ENCODE measurements around the gene IL1RL2.

IL1RL2 gene

DNA sequence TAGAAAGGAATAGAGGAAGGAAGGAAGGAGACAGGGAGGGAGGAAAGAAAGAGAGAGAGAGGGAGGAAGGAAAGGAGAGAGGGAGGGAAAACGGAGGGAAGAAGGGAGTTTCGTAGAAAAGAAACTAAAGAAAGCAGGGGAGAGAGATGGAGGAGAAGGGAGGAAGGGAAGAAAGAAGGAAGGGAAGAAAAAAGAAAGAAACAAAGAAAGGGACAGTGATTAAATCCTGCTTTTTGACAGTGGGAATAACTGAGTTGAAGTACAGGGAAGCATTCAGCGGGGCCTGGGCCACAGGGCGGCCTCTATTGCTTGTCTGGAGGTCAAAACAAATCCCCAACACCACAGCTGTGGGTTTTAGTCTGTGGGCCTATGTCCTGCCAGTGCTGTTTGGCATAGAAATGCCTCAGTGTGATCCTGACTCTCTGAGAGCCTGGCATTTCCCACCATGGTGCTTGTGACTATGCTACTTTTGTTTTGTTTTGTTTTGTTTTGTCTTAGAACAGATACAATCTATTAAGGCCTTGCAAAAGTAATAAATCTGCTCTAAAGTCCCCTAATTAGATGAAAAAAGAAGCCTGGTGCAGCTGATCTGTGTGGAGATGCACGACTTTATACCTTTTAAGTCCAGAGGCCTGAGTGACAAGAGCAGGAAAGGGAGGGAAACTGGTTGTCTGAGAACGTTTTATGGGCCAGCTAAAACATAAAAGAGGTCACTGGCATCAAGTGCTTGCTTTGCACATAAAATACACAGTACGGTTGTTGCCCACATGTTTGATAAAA lies 40.0 kb downstream of the IL1RL2 start:
- no peak overlapping the region for H3K4me3 ChIP-seq (replicated peaks; ENCODE audit: insufficient read depth, low read length)
- no peak for TF ChIP-seq POLR2AphosphoS5 (IDR thresholded peaks at IDR 0.05; ENCODE audit: low read depth)
- peak overlapping the region; percentile 53 for H3K27ac ChIP-seq (replicated peaks)
- DNase-seq (ENCODE audit: low read depth in 1 of 2, low spot score in 1 of 2) = no peak
- H3K27me3 ChIP-seq (ENCODE audit: insufficient read depth, poor library complexity, severe bottlenecking) = no peaks in the 10 kb centered on the region

DNA sequence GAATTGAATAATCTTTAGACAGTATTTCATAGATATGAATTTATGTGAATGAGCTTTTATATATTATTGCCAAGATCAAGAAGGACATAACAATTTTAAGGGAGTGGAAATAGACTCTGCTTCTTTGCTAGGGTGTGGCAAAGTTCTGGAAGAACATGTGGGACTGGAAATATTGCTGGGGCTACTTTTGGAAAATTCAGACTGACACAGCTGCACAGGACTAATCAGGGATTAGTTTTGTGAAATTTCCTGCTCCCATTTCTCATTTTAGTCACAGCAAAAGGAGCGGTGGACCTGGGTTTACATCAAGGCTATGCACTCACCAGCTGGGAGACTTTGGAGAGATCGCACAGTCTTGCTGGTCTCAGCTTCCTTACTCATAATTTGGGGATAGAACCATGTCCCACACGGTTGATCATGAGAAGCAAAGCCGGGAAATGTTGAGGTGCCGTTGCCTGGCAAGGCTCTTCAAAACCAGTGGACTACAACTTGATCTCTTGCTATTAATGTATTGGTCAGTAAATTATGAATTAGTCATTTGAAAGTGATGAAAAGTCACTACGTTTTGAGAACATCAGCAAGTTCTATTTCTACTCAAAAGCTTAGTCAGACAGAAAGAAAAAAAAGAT lies 42.4 kb downstream of the IL1RL2 start:
- TF ChIP-seq GABPA (IDR thresholded peaks at IDR 0.05; ENCODE audit: low read depth) = no peak
- no peak for TF ChIP-seq SPI1 (IDR thresholded peaks at IDR 0.05; ENCODE audit: borderline replicate concordance, low read depth)
- TF ChIP-seq, protein P1, sequence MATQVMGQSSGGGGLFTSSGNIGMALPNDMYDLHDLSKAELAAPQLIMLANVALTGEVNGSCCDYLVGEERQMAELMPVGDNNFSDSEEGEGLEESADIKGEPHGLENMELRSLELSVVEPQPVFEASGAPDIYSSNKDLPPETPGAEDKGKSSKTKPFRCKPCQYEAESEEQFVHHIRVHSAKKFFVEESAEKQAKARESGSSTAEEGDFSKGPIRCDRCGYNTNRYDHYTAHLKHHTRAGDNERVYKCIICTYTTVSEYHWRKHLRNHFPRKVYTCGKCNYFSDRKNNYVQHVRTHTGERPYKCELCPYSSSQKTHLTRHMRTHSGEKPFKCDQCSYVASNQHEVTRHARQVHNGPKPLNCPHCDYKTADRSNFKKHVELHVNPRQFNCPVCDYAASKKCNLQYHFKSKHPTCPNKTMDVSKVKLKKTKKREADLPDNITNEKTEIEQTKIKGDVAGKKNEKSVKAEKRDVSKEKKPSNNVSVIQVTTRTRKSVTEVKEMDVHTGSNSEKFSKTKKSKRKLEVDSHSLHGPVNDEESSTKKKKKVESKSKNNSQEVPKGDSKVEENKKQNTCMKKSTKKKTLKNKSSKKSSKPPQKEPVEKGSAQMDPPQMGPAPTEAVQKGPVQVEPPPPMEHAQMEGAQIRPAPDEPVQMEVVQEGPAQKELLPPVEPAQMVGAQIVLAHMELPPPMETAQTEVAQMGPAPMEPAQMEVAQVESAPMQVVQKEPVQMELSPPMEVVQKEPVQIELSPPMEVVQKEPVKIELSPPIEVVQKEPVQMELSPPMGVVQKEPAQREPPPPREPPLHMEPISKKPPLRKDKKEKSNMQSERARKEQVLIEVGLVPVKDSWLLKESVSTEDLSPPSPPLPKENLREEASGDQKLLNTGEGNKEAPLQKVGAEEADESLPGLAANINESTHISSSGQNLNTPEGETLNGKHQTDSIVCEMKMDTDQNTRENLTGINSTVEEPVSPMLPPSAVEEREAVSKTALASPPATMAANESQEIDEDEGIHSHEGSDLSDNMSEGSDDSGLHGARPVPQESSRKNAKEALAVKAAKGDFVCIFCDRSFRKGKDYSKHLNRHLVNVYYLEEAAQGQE (IDR thresholded peaks at IDR 0.05; ENCODE audit: insufficient replicate concordance, low read depth) = no peak
- TF ChIP-seq, protein P2, sequence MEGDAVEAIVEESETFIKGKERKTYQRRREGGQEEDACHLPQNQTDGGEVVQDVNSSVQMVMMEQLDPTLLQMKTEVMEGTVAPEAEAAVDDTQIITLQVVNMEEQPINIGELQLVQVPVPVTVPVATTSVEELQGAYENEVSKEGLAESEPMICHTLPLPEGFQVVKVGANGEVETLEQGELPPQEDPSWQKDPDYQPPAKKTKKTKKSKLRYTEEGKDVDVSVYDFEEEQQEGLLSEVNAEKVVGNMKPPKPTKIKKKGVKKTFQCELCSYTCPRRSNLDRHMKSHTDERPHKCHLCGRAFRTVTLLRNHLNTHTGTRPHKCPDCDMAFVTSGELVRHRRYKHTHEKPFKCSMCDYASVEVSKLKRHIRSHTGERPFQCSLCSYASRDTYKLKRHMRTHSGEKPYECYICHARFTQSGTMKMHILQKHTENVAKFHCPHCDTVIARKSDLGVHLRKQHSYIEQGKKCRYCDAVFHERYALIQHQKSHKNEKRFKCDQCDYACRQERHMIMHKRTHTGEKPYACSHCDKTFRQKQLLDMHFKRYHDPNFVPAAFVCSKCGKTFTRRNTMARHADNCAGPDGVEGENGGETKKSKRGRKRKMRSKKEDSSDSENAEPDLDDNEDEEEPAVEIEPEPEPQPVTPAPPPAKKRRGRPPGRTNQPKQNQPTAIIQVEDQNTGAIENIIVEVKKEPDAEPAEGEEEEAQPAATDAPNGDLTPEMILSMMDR (IDR thresholded peaks at IDR 0.05; ENCODE audit: insufficient read depth, low read length) = no peak
- TF ChIP-seq POLR2AphosphoS5 (IDR thresholded peaks at IDR 0.05; ENCODE audit: low read depth) = no peak
- Histone ChIP-seq H3K27ac (replicated peaks) (no peak overlapping the region), H3K27me3 (ENCODE audit: insufficient read depth, poor library complexity, severe bottlenecking) (no peaks in the 10 kb centered on the region), H3K4me3 (replicated peaks; ENCODE audit: insufficient read depth, low read length) (no peak overlapping the region)
- DNase-seq (ENCODE audit: low read depth in 1 of 2, low spot score in 1 of 2) = no peak

DNA sequence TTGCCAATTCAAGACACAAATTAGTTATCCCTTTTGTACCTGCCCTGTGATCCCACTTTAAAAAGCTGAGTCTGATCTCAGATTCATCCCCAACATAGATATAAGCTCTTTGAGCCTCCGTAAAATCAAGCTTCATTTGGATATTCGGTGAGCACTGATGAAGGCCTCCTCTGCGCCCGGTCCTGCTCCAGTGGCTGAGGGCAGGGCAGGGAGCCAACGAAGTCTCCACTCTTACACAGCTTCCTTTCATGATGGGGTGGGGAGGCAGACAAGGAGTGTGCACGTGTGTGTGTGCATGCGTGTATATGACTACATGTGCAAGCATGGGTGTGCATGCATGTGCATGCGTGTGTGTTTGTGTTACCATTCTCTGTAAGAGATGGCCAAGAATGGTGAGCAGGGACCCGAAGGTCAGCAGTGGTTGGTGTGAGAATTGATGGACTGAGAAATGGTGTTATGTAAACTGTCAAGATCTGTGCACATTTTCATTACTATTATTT lies 43.6 kb downstream of the IL1RL2 start:
- DNase-seq (ENCODE audit: low read depth in 1 of 2, low spot score in 1 of 2) = no peak
- TF ChIP-seq, protein P2 (IDR thresholded peaks at IDR 0.05; ENCODE audit: insufficient read depth, low read length) = no peak
- TF ChIP-seq, protein P1 (IDR thresholded peaks at IDR 0.05; ENCODE audit: insufficient replicate concordance, low read depth) = no peak
- TF ChIP-seq SPI1 (IDR thresholded peaks at IDR 0.05; ENCODE audit: borderline replicate concordance, low read depth) (no peak), POLR2AphosphoS5 (IDR thresholded peaks at IDR 0.05; ENCODE audit: low read depth) (no peak), GABPA (IDR thresholded peaks at IDR 0.05; ENCODE audit: low read depth) (no peak)
- H3K27ac ChIP-seq (replicated peaks) = no peak overlapping the region
- no peak overlapping the region for H3K4me3 ChIP-seq (replicated peaks; ENCODE audit: insufficient read depth, low read length)
- H3K27me3 ChIP-seq (ENCODE audit: insufficient read depth, poor library complexity, severe bottlenecking) = no peaks in the 10 kb centered on the region

DNA sequence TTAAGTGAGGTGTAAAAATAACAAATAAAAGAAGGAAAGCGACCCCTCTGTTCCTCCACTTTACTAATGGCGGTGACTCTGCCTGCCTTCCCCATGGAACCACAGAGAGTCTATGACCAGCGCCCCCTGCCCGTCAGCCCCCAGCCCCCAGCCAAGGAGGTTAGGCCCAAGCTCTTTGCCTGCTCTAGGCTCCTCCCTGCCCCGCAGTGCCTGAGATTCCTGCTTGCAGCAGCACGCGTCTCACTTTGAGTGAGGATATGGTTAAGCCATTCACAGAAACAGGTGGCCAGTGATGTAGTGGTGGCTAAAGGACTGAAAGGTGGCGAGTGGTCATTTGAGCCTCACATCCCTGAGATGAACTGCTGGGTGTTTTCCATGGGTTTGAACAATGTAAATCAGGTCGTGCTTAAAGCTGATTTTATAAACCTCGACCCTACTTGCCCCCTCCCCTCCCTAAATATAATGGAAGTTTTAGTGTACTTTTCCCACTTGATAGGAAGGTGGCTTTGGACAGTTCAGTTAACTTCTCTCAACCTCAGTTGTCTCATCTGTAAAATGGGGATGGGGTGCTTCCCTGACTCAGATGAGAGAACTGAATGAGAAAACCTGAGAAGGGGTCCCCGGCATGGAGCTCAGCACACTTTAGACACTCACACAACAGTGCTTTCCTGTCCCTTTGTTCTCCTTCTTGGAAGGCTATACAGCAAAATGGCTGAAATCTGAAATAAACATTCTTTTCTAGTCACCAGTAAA lies 46.5 kb downstream of the IL1RL2 start:
- H3K27me3 ChIP-seq (ENCODE audit: insufficient read depth, poor library complexity, severe bottlenecking) = no peaks in the 10 kb centered on the region
- H3K27ac ChIP-seq (replicated peaks) = no peak overlapping the region
- DNase-seq (ENCODE audit: low read depth in 1 of 2, low spot score in 1 of 2) = no peak
- no peak overlapping the region for H3K4me3 ChIP-seq (replicated peaks; ENCODE audit: insufficient read depth, low read length)
- TF ChIP-seq POLR2AphosphoS5 (IDR thresholded peaks at IDR 0.05; ENCODE audit: low read depth) = no peak
- no peak for TF ChIP-seq SPI1 (IDR thresholded peaks at IDR 0.05; ENCODE audit: borderline replicate concordance, low read depth)
- TF ChIP-seq, protein P2 (IDR thresholded peaks at IDR 0.05; ENCODE audit: insufficient read depth, low read length) = no peak
- TF ChIP-seq GABPA (IDR thresholded peaks at IDR 0.05; ENCODE audit: low read depth) = no peak
- TF ChIP-seq, protein P1 (IDR thresholded peaks at IDR 0.05; ENCODE audit: insufficient replicate concordance, low read depth) = no peak

Measured in HL-60 (cell line).